OCI-LY7 (cell line): ENCODE measurements around the gene SMOC2.

Source experiments
- EZH2phosphoT487 ChIP-seq: fragments of 200-600 bp; sonication (generic); IDR thresholded peaks from 2 replicates; pipeline ENCODE4 v1.6.1; 2018; ENCODE audit warnings: low read depth, borderline replicate concordance, mild to moderate bottlenecking, mixed run types, antibody characterized with exemption, low read length, moderate library complexity, mixed read lengths
- TF ChIP-seq, protein P1 (sequence below): fragments of 200-600 bp; sonication (generic); conservative IDR thresholded peaks from 2 replicates; pipeline ENCODE4 v1.5.1; 2014; ENCODE audit warnings: mild to moderate bottlenecking, antibody characterized with exemption, low read length, moderate library complexity, mixed read lengths

DNA sequence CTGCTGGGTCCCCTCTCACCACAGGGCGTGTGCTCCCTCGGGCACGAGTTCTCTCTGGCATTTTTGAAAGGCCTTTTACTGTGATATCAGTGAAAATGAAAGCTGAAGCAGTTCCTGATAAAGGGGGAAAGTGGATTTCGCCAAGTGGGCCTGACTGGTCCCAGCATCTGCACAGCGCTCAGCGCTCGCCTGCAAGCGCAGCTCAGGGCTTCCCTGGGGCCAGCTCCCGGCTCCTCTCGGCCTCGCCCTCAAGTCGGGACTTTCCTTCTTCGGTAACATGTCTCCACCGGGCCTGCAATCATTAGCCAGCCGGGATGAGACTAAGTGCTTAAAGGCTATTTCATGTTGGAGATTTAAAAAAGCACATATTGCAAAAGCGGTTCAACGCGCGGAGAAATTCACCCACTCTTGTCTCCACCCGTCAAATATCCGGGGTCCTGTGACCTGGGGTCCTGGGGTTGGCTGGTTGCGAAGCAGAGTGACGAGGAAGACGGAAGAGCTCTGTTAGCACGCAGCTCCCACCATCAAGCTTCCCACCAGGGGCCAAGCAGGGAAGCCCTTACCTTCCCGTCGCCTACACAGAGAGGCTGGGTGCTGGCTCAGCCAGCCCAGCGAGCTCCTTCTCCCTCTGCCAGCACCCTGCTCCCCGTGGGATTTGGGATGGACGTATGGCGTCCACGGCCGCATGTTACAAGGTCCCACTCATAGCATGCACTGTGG, 114.1 kb downstream of the SMOC2 start:
- TF ChIP-seq, protein P1, sequence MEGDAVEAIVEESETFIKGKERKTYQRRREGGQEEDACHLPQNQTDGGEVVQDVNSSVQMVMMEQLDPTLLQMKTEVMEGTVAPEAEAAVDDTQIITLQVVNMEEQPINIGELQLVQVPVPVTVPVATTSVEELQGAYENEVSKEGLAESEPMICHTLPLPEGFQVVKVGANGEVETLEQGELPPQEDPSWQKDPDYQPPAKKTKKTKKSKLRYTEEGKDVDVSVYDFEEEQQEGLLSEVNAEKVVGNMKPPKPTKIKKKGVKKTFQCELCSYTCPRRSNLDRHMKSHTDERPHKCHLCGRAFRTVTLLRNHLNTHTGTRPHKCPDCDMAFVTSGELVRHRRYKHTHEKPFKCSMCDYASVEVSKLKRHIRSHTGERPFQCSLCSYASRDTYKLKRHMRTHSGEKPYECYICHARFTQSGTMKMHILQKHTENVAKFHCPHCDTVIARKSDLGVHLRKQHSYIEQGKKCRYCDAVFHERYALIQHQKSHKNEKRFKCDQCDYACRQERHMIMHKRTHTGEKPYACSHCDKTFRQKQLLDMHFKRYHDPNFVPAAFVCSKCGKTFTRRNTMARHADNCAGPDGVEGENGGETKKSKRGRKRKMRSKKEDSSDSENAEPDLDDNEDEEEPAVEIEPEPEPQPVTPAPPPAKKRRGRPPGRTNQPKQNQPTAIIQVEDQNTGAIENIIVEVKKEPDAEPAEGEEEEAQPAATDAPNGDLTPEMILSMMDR = no peak
- no peak for TF ChIP-seq EZH2phosphoT487
